ENCODE results near the gene NEUROG1.

Gene NEUROG1

GRCh38 chr5:135539430-135540005, 3.8 kb upstream of the NEUROG1 start:
- Mint-ChIP-seq H3K27ac (no peak overlapping the region), H3K4me1 (peaks cover 21% of the 10 kb centered on the region)

GRCh38 chr5:135538261-135538660, 2.5 kb upstream of the NEUROG1 start:
- H3K4me1 Mint-ChIP-seq, result peaks cover 16% of the 10 kb centered on the region
- H3K9me3 Mint-ChIP-seq, result peaks cover 11% of the 10 kb centered on the region
- no peak overlapping the region for H3K27ac Mint-ChIP-seq
- H3K27me3 Mint-ChIP-seq (ENCODE audit: low read depth), result peaks cover 100% of the 10 kb centered on the region
- H3K4me3 Mint-ChIP-seq, result no peak overlapping the region
- no peak for TF ChIP-seq CTCF (IDR thresholded peaks at IDR 0.05; ENCODE audit: unreplicated experiment in 3 of 3)
- H3K36me3 Mint-ChIP-seq (ENCODE audit: low read depth), result no peaks in the 10 kb centered on the region

More at GRCh38 chr5:135539430-135540005, 3.8 kb upstream of the NEUROG1 start:
- peaks cover 11% of the 10 kb centered on the region for H3K9me3 Mint-ChIP-seq
- H3K4me3 Mint-ChIP-seq, result no peak overlapping the region
- peaks cover 100% of the 10 kb centered on the region for H3K27me3 Mint-ChIP-seq (ENCODE audit: low read depth)
- TF ChIP-seq CTCF (IDR thresholded peaks at IDR 0.05; ENCODE audit: unreplicated experiment in 3 of 3), result no peak
- no peaks in the 10 kb centered on the region for H3K36me3 Mint-ChIP-seq (ENCODE audit: low read depth)

- H3K27ac Mint-ChIP-seq, result no peak overlapping the region
- no peak overlapping the region for H3K4me3 Mint-ChIP-seq
- H3K9me3 Mint-ChIP-seq, result peaks cover 11% of the 10 kb centered on the region
- TF ChIP-seq CTCF (IDR thresholded peaks at IDR 0.05; ENCODE audit: unreplicated experiment in 3 of 3), result no peak
- no peaks in the 10 kb centered on the region for H3K36me3 Mint-ChIP-seq (ENCODE audit: low read depth)
- H3K4me1 Mint-ChIP-seq, result peaks cover 12% of the 10 kb centered on the region
- peaks cover 100% of the 10 kb centered on the region for H3K27me3 Mint-ChIP-seq (ENCODE audit: low read depth)
Observed at GRCh38 chr5:135537745-135538144, 2.0 kb upstream of the NEUROG1 start.

DNA sequence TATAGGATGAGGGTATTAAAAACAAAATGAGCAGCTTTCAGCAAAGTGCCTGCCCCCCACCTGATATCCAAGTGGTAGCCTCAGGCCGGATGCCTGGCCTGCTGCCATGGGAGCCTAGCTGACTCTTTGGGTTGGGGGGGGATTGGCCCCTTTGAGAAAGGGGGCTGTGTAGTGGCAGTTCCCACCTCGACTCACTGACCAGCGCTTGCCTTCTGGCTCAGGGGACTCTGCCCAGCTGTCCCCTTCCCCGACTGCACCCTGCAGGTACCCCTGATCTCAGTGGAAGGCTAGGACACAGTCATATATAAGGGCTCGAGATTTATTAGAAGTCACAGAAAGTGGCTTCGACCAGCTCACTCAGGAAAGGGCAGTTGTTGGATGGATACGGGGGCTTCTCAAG, 1.5 kb upstream of the NEUROG1 start:
- Mint-ChIP-seq H3K4me1 (peaks cover 12% of the 10 kb centered on the region), H3K27me3 (ENCODE audit: low read depth) (peaks cover 100% of the 10 kb centered on the region), H3K9me3 (peaks cover 12% of the 10 kb centered on the region), H3K27ac (no peak overlapping the region), H3K4me3 (no peak overlapping the region), H3K36me3 (ENCODE audit: low read depth) (no peaks in the 10 kb centered on the region)
- TF ChIP-seq CTCF (IDR thresholded peaks at IDR 0.05; ENCODE audit: unreplicated experiment in 3 of 3), result no peak

DNA sequence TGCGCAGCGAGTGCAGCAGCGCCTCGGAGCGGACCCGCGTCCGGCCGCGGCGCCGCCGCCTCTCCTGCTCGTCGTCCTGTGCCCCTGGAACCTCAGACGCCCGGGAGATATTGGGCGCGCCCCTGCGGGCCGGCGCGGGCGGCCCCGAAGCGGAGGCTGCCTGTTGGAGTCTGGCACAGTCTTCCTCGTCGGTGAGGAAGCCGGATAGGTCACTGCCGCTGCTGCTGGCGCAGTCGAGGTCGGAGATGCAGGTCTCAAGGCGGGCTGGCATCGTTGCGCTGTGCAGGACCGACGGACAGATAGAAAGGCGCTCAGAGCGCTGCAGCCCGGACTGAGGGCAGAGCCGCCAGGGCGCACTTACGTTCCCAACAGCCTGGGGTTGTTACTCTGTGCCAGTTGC, 344 bp downstream of the NEUROG1 start:
- Mint-ChIP-seq H3K36me3 (ENCODE audit: low read depth) (peaks cover 4% of the 10 kb centered on the region), H3K4me1 (peaks cover 12% of the 10 kb centered on the region), H3K9me3 (peaks cover 18% of the 10 kb centered on the region), H3K27ac (no peak overlapping the region), H3K27me3 (ENCODE audit: low read depth) (peaks cover 100% of the 10 kb centered on the region), H3K4me3 (no peak overlapping the region)
- no peak for TF ChIP-seq CTCF (IDR thresholded peaks at IDR 0.05; ENCODE audit: unreplicated experiment in 3 of 3)

Measured in nephron (organoid).